HepG2 (cell line): Measurements from ENCODE around the gene LRRC8D. TPM values are rescaled to one million over a fixed set of nuclear protein-coding genes. Genes with fewer than 3 reads are reported as not detected.

Source experiments
- ARID4A ChIP-seq: sonication (generic); formaldehyde crosslinking; IDR thresholded peaks from 2 replicates; pipeline ENCODE4 v1.5.0; 2020; ENCODE audit warnings: mild to moderate bottlenecking, missing genetic modification reagents, borderline replicate concordance
- ARNTL ChIP-seq: sonication (generic); formaldehyde crosslinking; IDR thresholded peaks from 2 replicates; pipeline ENCODE4 v1.4.0; 2020; ENCODE audit warnings: mild to moderate bottlenecking, missing genetic modification reagents
- BCL6 ChIP-seq: IDR thresholded peaks from 2 replicates; pipeline ENCODE4 v1.6.1; 2016; ENCODE audit warnings: missing genetic modification reagents, missing compliant biosample characterization
- ISL2 ChIP-seq: sonication (generic); formaldehyde crosslinking; IDR thresholded peaks from 2 replicates; pipeline ENCODE4 v1.5.0; 2020; ENCODE audit warnings: missing genetic modification reagents
- KIAA2018 ChIP-seq: sonication (generic); formaldehyde crosslinking; IDR thresholded peaks from 2 replicates; pipeline ENCODE4 v1.5.0; 2020; ENCODE audit warnings: mild to moderate bottlenecking, missing genetic modification reagents, borderline replicate concordance
- NCOA1 ChIP-seq: sonication (generic); formaldehyde crosslinking; IDR thresholded peaks from 2 replicates; pipeline ENCODE4 v1.9.0; 2021; ENCODE audit warnings: missing genetic modification reagents
- POLR2G ChIP-seq: fragments of 200-400 bp; formaldehyde crosslinking; IDR thresholded peaks from 2 replicates; pipeline ENCODE4 v1.6.1; 2018; ENCODE audit warnings: mild to moderate bottlenecking, low read depth, low read length, moderate library complexity
- RXRB ChIP-seq: IDR thresholded peaks from 2 replicates; pipeline ENCODE4 v1.6.1; 2016; ENCODE audit warnings: borderline replicate concordance, missing genetic modification reagents, missing compliant biosample characterization
- SAP130 ChIP-seq: IDR thresholded peaks from 2 replicates; pipeline ENCODE4 v1.6.1; 2016; ENCODE audit warnings: low read depth
- SIX4 ChIP-seq: sonication (generic); formaldehyde crosslinking; IDR thresholded peaks from 2 replicates; pipeline ENCODE4 v1.4.0; 2020; ENCODE audit warnings: missing genetic modification reagents
- TCF7 ChIP-seq: sonication (generic); IDR thresholded peaks from 2 replicates; pipeline ENCODE4 v1.6.1; 2016; ENCODE audit warnings: antibody characterized with exemption, low read depth
- TOPORS ChIP-seq: sonication (generic); formaldehyde crosslinking; IDR thresholded peaks from 2 replicates; pipeline ENCODE4 v1.8.0; 2023; ENCODE audit warnings: mild to moderate bottlenecking, missing genetic modification reagents
- ZNF205 ChIP-seq: IDR thresholded peaks from 2 replicates; pipeline ENCODE4 v1.6.1; 2018; ENCODE audit warnings: missing biosample characterization, missing genetic modification reagents
- ZNF446 ChIP-seq: sonication (generic); formaldehyde crosslinking; IDR thresholded peaks from 2 replicates; pipeline ENCODE4 v1.5.0; 2020; ENCODE audit warnings: mild to moderate bottlenecking, missing genetic modification reagents
- polyA plus RNA-seq, 8 experiments: library from polyadenylated mRNA; depleted of rRNA in 3 of 8; stranded (reverse) in 7 of 8; unstranded in 1 of 8; fragments of >200 nt; fragmentation: Illumina TruSeq in 4 of 8; extraction: Trizol in 4 of 8; gene quantifications; 2 replicates each; pipeline versions ENCODE4 v1.2.1 to v1.2.3, GENCODE V29; 2011 to 2016; ENCODE audit warnings: low read depth in 4 of 8, missing spikeins in 1 of 8, mixed read lengths in 1 of 8; ENCODE audit not compliant: insufficient read depth in 1 of 8
- total RNA-seq, 5 experiments: library from RNA; depleted of rRNA; stranded (reverse); fragments of >200 nt; fragmentation: Illumina TruSeq; extraction: Trizol; gene quantifications; 2 replicates each; pipeline ENCODE4 v1.2.3, GENCODE V29; 2016; ENCODE audit warnings: low read depth in 1 of 5
- TF ChIP-seq, protein P1 (sequence below): sonication (generic); formaldehyde crosslinking; IDR thresholded peaks from 2 replicates; pipeline ENCODE4 v1.4.0; 2020; ENCODE audit warnings: mild to moderate bottlenecking, missing genetic modification reagents, borderline replicate concordance

The LRRC8D gene
- total and polyA plus RNA-seq, 2 of the 13 experiments (the other 11 are each of a cell fraction or from before 2014, with no cell fraction given) = 29.9 to 45.5 TPM

GRCh38 chr1:89942825-89943658 is 122.2 kb downstream of the LRRC8D start (continued):
- TF ChIP-seq NCOA1 (CRISPR knock-in tag) (no peak), ZNF205 (CRISPR knock-in tag) (peak; percentile 98), ISL2 (CRISPR knock-in tag) (peak; percentile 72), SAP130 (CRISPR knock-in tag) (peak; percentile 55; the same call in 1 of the 2 replicates), TCF7 (peak; percentile 55; the same call in 1 of the 2 replicates), POLR2G (no peak), ARNTL (CRISPR knock-in tag) (peak; percentile 67), KIAA2018 (no peak), RXRB (CRISPR knock-in tag) (peak; percentile 74), ARID4A (CRISPR knock-in tag) (peak; percentile 54; the same call in 1 of the 2 replicates), TOPORS (CRISPR knock-in tag) (no peak), BCL6 (CRISPR knock-in tag) (peak; percentile 73), ZNF446 (CRISPR knock-in tag) (no peak), SIX4 (peak; percentile 72; the same call in 1 of the 2 replicates)
- TF ChIP-seq, protein P1, sequence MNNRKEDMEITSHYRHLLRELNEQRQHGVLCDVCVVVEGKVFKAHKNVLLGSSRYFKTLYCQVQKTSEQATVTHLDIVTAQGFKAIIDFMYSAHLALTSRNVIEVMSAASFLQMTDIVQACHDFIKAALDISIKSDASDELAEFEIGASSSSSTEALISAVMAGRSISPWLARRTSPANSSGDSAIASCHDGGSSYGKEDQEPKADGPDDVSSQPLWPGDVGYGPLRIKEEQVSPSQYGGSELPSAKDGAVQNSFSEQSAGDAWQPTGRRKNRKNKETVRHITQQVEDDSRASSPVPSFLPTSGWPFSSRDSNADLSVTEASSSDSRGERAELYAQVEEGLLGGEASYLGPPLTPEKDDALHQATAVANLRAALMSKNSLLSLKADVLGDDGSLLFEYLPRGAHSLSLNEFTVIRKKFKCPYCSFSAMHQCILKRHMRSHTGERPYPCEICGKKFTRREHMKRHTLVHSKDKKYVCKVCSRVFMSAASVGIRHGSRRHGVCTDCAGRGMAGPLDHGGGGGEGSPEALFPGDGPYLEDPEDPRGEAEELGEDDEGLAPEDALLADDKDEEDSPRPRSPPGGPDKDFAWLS (CRISPR knock-in tag) = peak; percentile 84; the same call in 1 of the 2 replicates
